ENCODE results near the gene GNL1.

DNA sequence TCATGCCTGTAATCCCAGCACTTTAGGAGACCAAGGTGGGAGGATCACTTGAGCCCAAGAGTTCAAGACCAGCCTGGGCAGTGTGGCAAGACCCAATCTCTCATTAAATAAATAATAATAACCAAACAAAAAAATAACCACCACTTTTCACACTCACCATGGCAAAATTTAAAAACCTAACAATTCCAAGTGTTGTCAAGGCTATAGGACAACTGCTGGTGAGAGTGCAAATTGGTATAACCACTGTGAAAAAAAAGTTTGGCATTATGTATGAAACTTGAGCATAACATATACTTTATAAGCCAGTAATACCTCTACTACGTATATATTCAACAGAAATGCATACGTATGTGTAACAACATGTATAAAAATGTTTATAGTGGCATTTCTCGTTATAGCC lies 4.6 kb upstream of the GNL1 start:
- TF ChIP-seq ZNF324 (CRISPR knock-in tag; IDR thresholded peaks at IDR 0.05) (no peak), POLR2A (conservative IDR thresholded peaks at IDR 0.05) (no peak), RFX5 (IDR thresholded peaks at IDR 0.05; ENCODE audit: low read depth, low read length) (no peak), ZNF740 (CRISPR knock-in tag; IDR thresholded peaks at IDR 0.05) (no peak), ZNF740 (tag; IDR thresholded peaks at IDR 0.05) (no peak), POLR2AphosphoS5 (IDR thresholded peaks at IDR 0.05; ENCODE audit: control insufficient read depth, insufficient read depth, low read depth, low read length) (no peak), ETV6 (IDR thresholded peaks at IDR 0.05; ENCODE audit: borderline replicate concordance in 1 of 2, low read depth in 2 of 2, low read length in 1 of 2) (no peak), ETV6 (CRISPR knock-in tag; IDR thresholded peaks at IDR 0.05; ENCODE audit: borderline replicate concordance) (no peak), ZZZ3 (IDR thresholded peaks at IDR 0.05) (no peak), CHD2 (IDR thresholded peaks at IDR 0.05; ENCODE audit: low read depth, low read length) (no peak)
- TF ChIP-seq, protein P1, sequence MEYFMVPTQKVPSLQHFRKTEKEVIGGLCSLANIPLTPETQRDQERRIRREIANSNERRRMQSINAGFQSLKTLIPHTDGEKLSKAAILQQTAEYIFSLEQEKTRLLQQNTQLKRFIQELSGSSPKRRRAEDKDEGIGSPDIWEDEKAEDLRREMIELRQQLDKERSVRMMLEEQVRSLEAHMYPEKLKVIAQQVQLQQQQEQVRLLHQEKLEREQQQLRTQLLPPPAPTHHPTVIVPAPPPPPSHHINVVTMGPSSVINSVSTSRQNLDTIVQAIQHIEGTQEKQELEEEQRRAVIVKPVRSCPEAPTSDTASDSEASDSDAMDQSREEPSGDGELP (CRISPR knock-in tag; IDR thresholded peaks at IDR 0.05; ENCODE audit: borderline replicate concordance), result no peak

Measured in K562 (cell line).